K562 (cell line): ENCODE results near the gene MDC1. TPM values are rescaled to one million over a fixed set of nuclear protein-coding genes. Genes with fewer than 3 reads are reported as not detected.
A peak's percentile ranks its signal among the peaks of the same experiment; 100 is the strongest.

Experiments
- ATF6 ChIP-seq: sonication (generic); formaldehyde crosslinking; IDR thresholded peaks from 2 replicates; pipeline ENCODE4 v1.4.0; 2020; ENCODE audit warnings: mild to moderate bottlenecking, missing genetic modification reagents
- BRCA1 ChIP-seq, 2 experiments: fragments of 450-650 bp in 1 of 2; sonication (generic) in 1 of 2; formaldehyde crosslinking in 1 of 2; IDR thresholded peaks; 2 replicates each; pipeline versions ENCODE4 v1.5.0 to v1.6.1; 2017 to 2020; ENCODE audit warnings: mild to moderate bottlenecking in 1 of 2, missing genetic modification reagents in 1 of 2
- BRD4 ChIP-seq: fragments of 200-600 bp; sonication (generic); IDR thresholded peaks from 2 replicates; pipeline ENCODE4 v1.6.1; 2017; ENCODE audit warnings: inconsistent platforms
- CAMTA2 ChIP-seq: fragments of 250-450 bp; sonication (Bioruptor Pico); conservative IDR thresholded peaks from 2 replicates; pipeline ENCODE4 v1.5.1; 2022
- FOXM1 ChIP-seq, 2 experiments: fragments of 450-650 bp in 1 of 2; sonication (generic) in 1 of 2; formaldehyde crosslinking in 1 of 2; IDR thresholded peaks; 2 replicates each; pipeline versions ENCODE4 v1.6.1 to v1.9.0; 2017 to 2022; ENCODE audit warnings: low read depth in 2 of 2, mild to moderate bottlenecking in 2 of 2, missing genetic modification reagents in 1 of 2, moderate library complexity in 1 of 2
- NCOR1 ChIP-seq: fragments of 450-650 bp; IDR thresholded peaks from 2 replicates; pipeline ENCODE4 v1.6.1; 2016; ENCODE audit warnings: mild to moderate bottlenecking, moderate library complexity
- POLR2H ChIP-seq: IDR thresholded peaks from 2 replicates; pipeline ENCODE4 v1.6.1; 2016; ENCODE audit warnings: missing genetic modification characterization, low read depth, mild to moderate bottlenecking, control low read depth, missing compliant biosample characterization, moderate library complexity
- PYGO2 ChIP-seq: fragments of 450-650 bp; IDR thresholded peaks from 2 replicates; pipeline ENCODE4 v1.6.1; 2016; ENCODE audit warnings: mild to moderate bottlenecking, missing genetic modification characterization, moderate library complexity, missing compliant biosample characterization
- SP1 ChIP-seq: sonication (generic); formaldehyde crosslinking; IDR thresholded peaks from 2 replicates; pipeline ENCODE4 v1.8.1; 2022; ENCODE audit warnings: mild to moderate bottlenecking, missing genetic modification reagents
- SREBF2 ChIP-seq: sonication (generic); formaldehyde crosslinking; IDR thresholded peaks from 2 replicates; pipeline ENCODE4 v1.4.0; 2020; ENCODE audit warnings: mild to moderate bottlenecking, missing genetic modification reagents
- TAF15 ChIP-seq: fragments of 200-400 bp; formaldehyde crosslinking; IDR thresholded peaks from 2 replicates; pipeline ENCODE4 v1.6.1; 2017; ENCODE audit warnings: mild to moderate bottlenecking, low read depth, low read length, moderate library complexity
- ZBTB33 ChIP-seq: sonication (generic); formaldehyde crosslinking; IDR thresholded peaks from 2 replicates; pipeline ENCODE4 v1.8.1; 2023; ENCODE audit warnings: mild to moderate bottlenecking, missing genetic modification reagents
- ZFP36 ChIP-seq: fragments of 150-350 bp; IDR thresholded peaks from 2 replicates; pipeline ENCODE4 v1.6.1; 2018; ENCODE audit warnings: low read length, low read depth; ENCODE audit not compliant: partially characterized antibody
- ZNF133 ChIP-seq: fragments of 250-450 bp; sonication (Bioruptor Pico); IDR thresholded peaks from 2 replicates; pipeline ENCODE4 v1.4.0; 2020; ENCODE audit warnings: mild to moderate bottlenecking
- ZNF134 ChIP-seq: fragments of 250-450 bp; sonication (Bioruptor Pico); conservative IDR thresholded peaks from 2 replicates; pipeline ENCODE4 v1.4.0; 2020
- polyA plus RNA-seq, 8 experiments: library from polyadenylated mRNA; depleted of rRNA in 4 of 8; stranded (reverse) in 5 of 8; unstranded in 3 of 8; fragments of >200 nt; fragmentation: Nextera tagmentation in 2 of 8; fragmentation: Illumina TruSeq in 1 of 8; extraction: Ambion mirVana in 2 of 8; extraction: Trizol in 1 of 8; gene quantifications; 2 replicates each; pipeline versions ENCODE4 v1.2.1 to v1.2.3, GENCODE V29; 2011 to 2014; ENCODE audit warnings: inconsistent platforms in 1 of 8, missing spikeins in 1 of 8
- total RNA-seq, 7 experiments: library from RNA; depleted of rRNA in 6 of 7; stranded (reverse); fragments of >200 nt in 6 of 7; fragmentation: Illumina TruSeq in 2 of 7; extraction: Trizol in 2 of 7; gene quantifications; 2 replicates each; pipeline versions ENCODE4 v1.2.1 to v1.2.3, GENCODE V29; 2011 to 2021; ENCODE audit warnings: low replicate concordance in 1 of 7
- TF ChIP-seq, protein P1 (sequence below): fragments of 250-450 bp; sonication (Bioruptor Pico); IDR thresholded peaks from 2 replicates; pipeline ENCODE4 v1.5.0; 2020; ENCODE audit warnings: mild to moderate bottlenecking, borderline replicate concordance
- TF ChIP-seq, protein P2 (sequence below): sonication (generic); formaldehyde crosslinking; IDR thresholded peaks from 2 replicates; pipeline ENCODE4 v1.8.0; 2022; ENCODE audit warnings: missing genetic modification reagents, mild to moderate bottlenecking, borderline replicate concordance

Gene MDC1
- total and polyA plus RNA-seq, 9 of the 15 experiments (the other 6 are each of a cell fraction or from before 2014, with no cell fraction given): 8.2 to 114 (median 20.0) TPM

DNA sequence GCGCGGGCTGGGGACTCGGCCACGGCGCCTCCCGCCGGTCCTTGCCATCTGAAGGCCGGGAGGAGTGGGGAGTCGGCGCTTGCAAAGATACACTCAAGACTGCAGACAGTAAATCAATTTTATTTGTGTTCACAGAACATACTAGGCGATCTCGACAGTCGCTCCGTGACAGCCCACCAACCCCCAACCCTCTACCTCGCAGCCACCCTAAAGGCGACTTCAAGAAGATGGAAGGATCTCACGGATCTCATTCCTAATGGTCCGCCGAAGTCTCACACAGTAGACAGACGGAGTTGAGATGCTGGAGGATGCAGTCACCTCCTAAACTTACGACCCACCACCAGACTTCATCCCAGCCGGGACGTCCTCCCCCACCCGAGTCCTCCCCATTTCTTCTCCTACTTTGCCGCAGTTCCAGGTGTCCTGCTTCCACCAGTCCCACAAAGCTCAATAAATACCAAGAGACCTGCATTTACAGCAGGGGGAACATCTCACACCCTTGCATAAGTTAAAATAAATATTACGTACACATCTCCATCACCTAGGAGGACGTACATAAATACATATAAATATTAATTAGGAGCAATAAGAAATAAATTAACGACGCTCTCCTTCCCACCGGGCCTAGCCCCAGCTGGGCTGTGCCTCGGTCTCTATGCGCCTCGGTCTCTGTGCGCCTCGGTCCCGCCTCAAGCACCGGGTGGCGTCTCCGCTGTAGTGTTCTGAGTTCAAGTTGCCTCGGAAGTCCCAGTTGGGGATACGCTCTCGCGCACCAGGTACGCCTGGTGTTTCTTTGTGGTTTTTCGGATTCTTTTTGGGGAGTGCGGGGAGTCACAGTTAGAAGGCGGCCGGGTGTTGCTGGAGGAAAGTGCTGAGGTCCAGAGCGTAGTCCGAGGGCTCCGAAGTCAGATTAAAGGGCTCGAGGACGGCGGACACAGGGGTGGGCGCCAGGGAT, 26.3 kb upstream of the MDC1 start (continued):
- TF ChIP-seq, protein P1, sequence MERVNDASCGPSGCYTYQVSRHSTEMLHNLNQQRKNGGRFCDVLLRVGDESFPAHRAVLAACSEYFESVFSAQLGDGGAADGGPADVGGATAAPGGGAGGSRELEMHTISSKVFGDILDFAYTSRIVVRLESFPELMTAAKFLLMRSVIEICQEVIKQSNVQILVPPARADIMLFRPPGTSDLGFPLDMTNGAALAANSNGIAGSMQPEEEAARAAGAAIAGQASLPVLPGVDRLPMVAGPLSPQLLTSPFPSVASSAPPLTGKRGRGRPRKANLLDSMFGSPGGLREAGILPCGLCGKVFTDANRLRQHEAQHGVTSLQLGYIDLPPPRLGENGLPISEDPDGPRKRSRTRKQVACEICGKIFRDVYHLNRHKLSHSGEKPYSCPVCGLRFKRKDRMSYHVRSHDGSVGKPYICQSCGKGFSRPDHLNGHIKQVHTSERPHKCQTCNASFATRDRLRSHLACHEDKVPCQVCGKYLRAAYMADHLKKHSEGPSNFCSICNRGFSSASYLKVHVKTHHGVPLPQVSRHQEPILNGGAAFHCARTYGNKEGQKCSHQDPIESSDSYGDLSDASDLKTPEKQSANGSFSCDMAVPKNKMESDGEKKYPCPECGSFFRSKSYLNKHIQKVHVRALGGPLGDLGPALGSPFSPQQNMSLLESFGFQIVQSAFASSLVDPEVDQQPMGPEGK (CRISPR knock-in tag): no peak
- 0 out of 2 replicates have a peak, but pooled peaks have one; percentile 17 for TF ChIP-seq PYGO2 (tag)
- TF ChIP-seq ZNF133 (CRISPR knock-in tag): no peak
- TF ChIP-seq NCOR1: peak; percentile 6; the same call in 1 of the 2 replicates
- TF ChIP-seq ZBTB33: 0 out of 2 replicates have a peak, but pooled peaks have one; percentile 32
- peak; percentile 78; the same call in 1 of the 2 replicates for TF ChIP-seq BRD4
- 0 out of 2 replicates have a peak, but pooled peaks have one; percentile 60 for TF ChIP-seq ATF6
- TF ChIP-seq TAF15: 0 out of 2 replicates have a peak, but pooled peaks have one; percentile 30
- TF ChIP-seq BRCA1 (IDR thresholded peaks at IDR 0.05): no peak
- TF ChIP-seq BRCA1 (CRISPR knock-in tag; IDR thresholded peaks at IDR 0.05): 0 out of 2 replicates have a peak, but pooled peaks have one; percentile 87
- TF ChIP-seq ZNF134 (CRISPR knock-in tag): 0 out of 2 replicates have a peak, but pooled peaks have one; percentile 21
- TF ChIP-seq POLR2H: peak; percentile 90; the same call in 1 of the 2 replicates
- no peak for TF ChIP-seq FOXM1 (IDR thresholded peaks at IDR 0.05; ENCODE audit: low read depth)
- TF ChIP-seq FOXM1 (CRISPR knock-in tag; IDR thresholded peaks at IDR 0.05; ENCODE audit: low read depth): peak; percentile 60; the same call in 1 of the 2 replicates
- no peak for TF ChIP-seq CAMTA2 (CRISPR knock-in tag)
- TF ChIP-seq SREBF2: 0 out of 2 replicates have a peak, but pooled peaks have one; percentile 79
- TF ChIP-seq, protein P2, sequence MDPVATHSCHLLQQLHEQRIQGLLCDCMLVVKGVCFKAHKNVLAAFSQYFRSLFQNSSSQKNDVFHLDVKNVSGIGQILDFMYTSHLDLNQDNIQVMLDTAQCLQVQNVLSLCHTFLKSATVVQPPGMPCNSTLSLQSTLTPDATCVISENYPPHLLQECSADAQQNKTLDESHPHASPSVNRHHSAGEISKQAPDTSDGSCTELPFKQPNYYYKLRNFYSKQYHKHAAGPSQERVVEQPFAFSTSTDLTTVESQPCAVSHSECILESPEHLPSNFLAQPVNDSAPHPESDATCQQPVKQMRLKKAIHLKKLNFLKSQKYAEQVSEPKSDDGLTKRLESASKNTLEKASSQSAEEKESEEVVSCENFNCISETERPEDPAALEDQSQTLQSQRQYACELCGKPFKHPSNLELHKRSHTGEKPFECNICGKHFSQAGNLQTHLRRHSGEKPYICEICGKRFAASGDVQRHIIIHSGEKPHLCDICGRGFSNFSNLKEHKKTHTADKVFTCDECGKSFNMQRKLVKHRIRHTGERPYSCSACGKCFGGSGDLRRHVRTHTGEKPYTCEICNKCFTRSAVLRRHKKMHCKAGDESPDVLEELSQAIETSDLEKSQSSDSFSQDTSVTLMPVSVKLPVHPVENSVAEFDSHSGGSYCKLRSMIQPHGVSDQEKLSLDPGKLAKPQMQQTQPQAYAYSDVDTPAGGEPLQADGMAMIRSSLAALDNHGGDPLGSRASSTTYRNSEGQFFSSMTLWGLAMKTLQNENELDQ (CRISPR knock-in tag): no peak
- TF ChIP-seq ZFP36: peak; percentile 81
- peak; percentile 31; the same call in 1 of the 2 replicates for TF ChIP-seq SP1
